MCF 10A (cell line): ENCODE measurements around the gene GABRR2. TPM values are rescaled to one million over a fixed set of nuclear protein-coding genes. Genes with fewer than 3 reads are reported as not detected.

Source experiments
- BruUV-seq: library from RNA; stranded (reverse); fragments of 400-500 nt; replicated peaks from 2 replicates; lab custom pipeline; 2021; lab: Mats Ljungman, UMichigan
- CTCF ChIA-PET: fragments of 300-600 bp; sonication (Branson Sonifier 250); formaldehyde crosslinking; extraction: SDS; loops from one replicate; lab custom pipeline; 2021; ENCODE audit warnings: antibody characterized with exemption, inconsistent platforms; lab: Yijun Ruan, JAX
- POLR2A ChIA-PET: fragments of 300-600, 350-650 bp; sonication (Branson Sonifier 250); formaldehyde crosslinking; extraction: SDS; loops from one replicate; lab custom pipeline; 2020; ENCODE audit warnings: antibody characterized with exemption, inconsistent platforms; lab: Yijun Ruan, JAX
- DNase-seq: peaks from one replicate; pipeline ENCODE4 v3.0.0-alpha.2; 2018; ENCODE audit not compliant: unreplicated experiment
- H3K27ac Mint-ChIP-seq: one replicate; pipeline ENCODE4 v1.8.0; 2022; ENCODE audit warnings: mild to moderate bottlenecking, low read depth, mixed read lengths; ENCODE audit not compliant: unreplicated experiment
- H3K27me3 Mint-ChIP-seq: one replicate; pipeline ENCODE4 v1.8.0; 2022; ENCODE audit warnings: mixed read lengths; ENCODE audit not compliant: insufficient read depth, unreplicated experiment
- H3K36me3 Mint-ChIP-seq: one replicate; pipeline ENCODE4 v1.8.0; 2022; ENCODE audit warnings: mild to moderate bottlenecking, moderate library complexity, mixed read lengths; ENCODE audit not compliant: insufficient read depth, unreplicated experiment
- H3K4me1 Mint-ChIP-seq: one replicate; pipeline ENCODE4 v1.8.0; 2022; ENCODE audit warnings: mixed read lengths; ENCODE audit not compliant: insufficient read depth, unreplicated experiment
- H3K4me3 Mint-ChIP-seq: one replicate; pipeline ENCODE4 v1.8.0; 2022; ENCODE audit warnings: mild to moderate bottlenecking, moderate library complexity, mixed read lengths; ENCODE audit not compliant: unreplicated experiment
- H3K9me3 Mint-ChIP-seq: one replicate; pipeline ENCODE4 v1.8.0; 2022; ENCODE audit warnings: mixed read lengths; ENCODE audit not compliant: unreplicated experiment
- CTCF ChIP-seq: fragments of 200-600 bp; IDR thresholded peaks from one replicate; pipeline ENCODE4 v1.8.0; 2022; ENCODE audit warnings: antibody characterized with exemption, mild to moderate bottlenecking; ENCODE audit not compliant: unreplicated experiment
- intact Hi-C: fragments of 100-400 bp; cut with micrococcal nuclease; formaldehyde crosslinking; loops from 2 replicates; pipeline ENCODE4 v1.14.1; 2022
- total RNA-seq: library from RNA; stranded (reverse); gene quantifications from 2 replicates; pipeline ENCODE4 v1.2.3, GENCODE V29; 2022

The GABRR2 gene
- total RNA-seq, 1 experiment from 2014 or later, result not detected

GRCh38 chr6:89351671-89352277 is 36.7 kb upstream of the GABRR2 start:
- intact Hi-C loops, result loop anchor here (1.0 kb wide), 1 partner anchor 52 kb away; no protein-coding TSS in a partner anchor
- CTCF ChIA-PET, result interaction anchor here (0.6 to 1.8 kb wide), 6 partner anchors 11 to 369 kb away, joined by 3 to 13 read pairs (median 5); partner anchors contain the start of gene LYRM2

GRCh38 chr6:89350281-89350966 is 35.3 kb upstream of the GABRR2 start:
- no TSS peak for BruUV-seq
- intact Hi-C loops, result no loop called here
- H3K4me1 Mint-ChIP-seq, result peaks cover 22% of the 10 kb centered on the region
- H3K9me3 Mint-ChIP-seq, result no peaks in the 10 kb centered on the region
- no peaks in the 10 kb centered on the region for H3K27me3 Mint-ChIP-seq
- H3K36me3 Mint-ChIP-seq, result no peaks in the 10 kb centered on the region
- H3K27ac Mint-ChIP-seq, result no peak overlapping the region
- no peak for DNase-seq
- POLR2A ChIA-PET, result interaction anchor here (1.6 to 3.3 kb wide), 5 partner anchors 204 to 387 kb away, joined by 5 to 17 read pairs (median 12); partner anchors contain the start of genes LYRM2, PM20D2 and RNGTT
- H3K4me3 Mint-ChIP-seq, result peak overlapping the region; percentile 96
- no peak for TF ChIP-seq CTCF
- CTCF ChIA-PET, result interaction anchor here (0.7 to 4.2 kb wide), 8 partner anchors 11 to 368 kb away, joined by 3 to 34 read pairs (median 5); no protein-coding TSS in a partner anchor

More at GRCh38 chr6:89351671-89352277, 36.7 kb upstream of the GABRR2 start:
- Mint-ChIP-seq H3K27me3 (no peaks in the 10 kb centered on the region), H3K9me3 (no peaks in the 10 kb centered on the region), H3K27ac (peak overlapping the region; percentile 98), H3K36me3 (no peaks in the 10 kb centered on the region), H3K4me3 (peak overlapping the region; percentile 96), H3K4me1 (peaks cover 22% of the 10 kb centered on the region)
- TSS peak; percentile 65 for BruUV-seq
- DNase-seq, result no peak
- POLR2A ChIA-PET, result interaction anchor here (0.6 to 3.3 kb wide), 19 partner anchors 11 to 940 kb away, joined by 3 to 17 read pairs (median 4); partner anchors contain the start of genes CASP8AP2, LYRM2, PM20D2 and RNGTT
- no peak for TF ChIP-seq CTCF

- H3K4me3 Mint-ChIP-seq, result no peak overlapping the region
- no peaks in the 10 kb centered on the region for H3K9me3 Mint-ChIP-seq
- H3K36me3 Mint-ChIP-seq, result no peaks in the 10 kb centered on the region
- POLR2A ChIA-PET, result no interaction called here
- DNase-seq, result no peak
- BruUV-seq, result no TSS peak
- no peaks in the 10 kb centered on the region for H3K27me3 Mint-ChIP-seq
- intact Hi-C loops, result no loop called here
- CTCF ChIA-PET, result interaction anchor here (0.6 to 4.2 kb wide), 10 partner anchors 12 to 366 kb away, joined by 3 to 34 read pairs (median 4); no protein-coding TSS in a partner anchor
- no peak overlapping the region for H3K27ac Mint-ChIP-seq
- peaks cover 28% of the 10 kb centered on the region for H3K4me1 Mint-ChIP-seq
- no peak for TF ChIP-seq CTCF
These were observed 33.3 kb upstream of the GABRR2 start for GRCh38 chr6:89348372-89348771.

- no peak for DNase-seq
- peaks cover 28% of the 10 kb centered on the region for H3K4me1 Mint-ChIP-seq
- no TSS peak for BruUV-seq
- TF ChIP-seq CTCF, result no peak
- H3K9me3 Mint-ChIP-seq, result no peaks in the 10 kb centered on the region
- no peak overlapping the region for H3K4me3 Mint-ChIP-seq
- H3K27me3 Mint-ChIP-seq, result no peaks in the 10 kb centered on the region
- POLR2A ChIA-PET, result interaction anchor here (1.3 kb wide), 1 partner anchor 202 kb away, joined by 3 read pairs; the partner anchor contains the start of gene PM20D2
- no peak overlapping the region for H3K27ac Mint-ChIP-seq
- intact Hi-C loops, result no loop called here
- no peaks in the 10 kb centered on the region for H3K36me3 Mint-ChIP-seq
- CTCF ChIA-PET, result interaction anchor here (0.5 to 4.2 kb wide), 6 partner anchors 12 to 1774 kb away, joined by 4 to 34 read pairs (median 4); no protein-coding TSS in a partner anchor
These were observed 32.7 kb upstream of the GABRR2 start for GRCh38 chr6:89347825-89348224.
